Measurements from ENCODE around the gene CLCN2.

DNA sequence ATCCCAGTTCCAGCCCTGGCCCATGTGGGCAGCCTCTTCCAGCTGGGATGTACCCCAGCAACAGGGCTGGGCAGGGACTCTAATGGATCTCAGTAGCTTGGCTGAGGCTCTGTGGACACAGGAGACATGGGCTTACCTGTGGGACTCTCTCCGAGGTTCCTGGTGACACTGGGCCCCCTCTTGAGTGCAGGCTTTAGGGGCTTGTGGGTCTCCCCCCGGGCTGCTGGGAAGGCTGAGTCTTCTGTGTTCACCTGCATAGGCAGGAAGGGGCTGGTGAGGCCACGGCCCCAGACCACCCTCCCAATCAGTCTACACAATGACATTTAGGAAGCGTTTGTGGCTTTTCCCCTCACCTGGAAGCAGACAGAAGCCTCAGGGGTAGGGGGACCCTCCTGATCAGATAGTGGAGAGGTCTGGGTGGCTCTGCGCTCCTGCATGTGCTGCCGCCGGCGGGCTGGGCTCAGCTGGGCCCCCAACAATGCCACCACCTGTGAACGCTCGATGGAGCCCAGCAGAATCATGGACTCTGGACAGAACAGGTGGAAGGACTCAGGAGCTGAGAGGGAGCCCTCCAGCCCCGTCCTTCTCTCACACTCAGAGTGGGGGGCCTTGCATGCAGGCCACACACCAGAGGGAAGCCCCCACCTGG is 8.4 kb downstream of the CLCN2 start:
- TF ChIP-seq, protein P1, sequence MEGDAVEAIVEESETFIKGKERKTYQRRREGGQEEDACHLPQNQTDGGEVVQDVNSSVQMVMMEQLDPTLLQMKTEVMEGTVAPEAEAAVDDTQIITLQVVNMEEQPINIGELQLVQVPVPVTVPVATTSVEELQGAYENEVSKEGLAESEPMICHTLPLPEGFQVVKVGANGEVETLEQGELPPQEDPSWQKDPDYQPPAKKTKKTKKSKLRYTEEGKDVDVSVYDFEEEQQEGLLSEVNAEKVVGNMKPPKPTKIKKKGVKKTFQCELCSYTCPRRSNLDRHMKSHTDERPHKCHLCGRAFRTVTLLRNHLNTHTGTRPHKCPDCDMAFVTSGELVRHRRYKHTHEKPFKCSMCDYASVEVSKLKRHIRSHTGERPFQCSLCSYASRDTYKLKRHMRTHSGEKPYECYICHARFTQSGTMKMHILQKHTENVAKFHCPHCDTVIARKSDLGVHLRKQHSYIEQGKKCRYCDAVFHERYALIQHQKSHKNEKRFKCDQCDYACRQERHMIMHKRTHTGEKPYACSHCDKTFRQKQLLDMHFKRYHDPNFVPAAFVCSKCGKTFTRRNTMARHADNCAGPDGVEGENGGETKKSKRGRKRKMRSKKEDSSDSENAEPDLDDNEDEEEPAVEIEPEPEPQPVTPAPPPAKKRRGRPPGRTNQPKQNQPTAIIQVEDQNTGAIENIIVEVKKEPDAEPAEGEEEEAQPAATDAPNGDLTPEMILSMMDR (IDR thresholded peaks at IDR 0.05), result no peak
- TF ChIP-seq EP300 (IDR thresholded peaks at IDR 0.05; ENCODE audit: low read depth) (no peak), POLR2A (IDR thresholded peaks at IDR 0.05) (no peak)
